GM18502 (cell line): ENCODE data around the gene KIAA0513.

Experiments used
- ATAC-seq: cut with Tn5 transposase; IDR thresholded peaks from one replicate; pipeline ENCODE4 v1.9.1; 2021; ENCODE audit warnings: mild to moderate bottlenecking; ENCODE audit not compliant: unreplicated experiment, poor library complexity

KIAA0513 gene

DNA sequence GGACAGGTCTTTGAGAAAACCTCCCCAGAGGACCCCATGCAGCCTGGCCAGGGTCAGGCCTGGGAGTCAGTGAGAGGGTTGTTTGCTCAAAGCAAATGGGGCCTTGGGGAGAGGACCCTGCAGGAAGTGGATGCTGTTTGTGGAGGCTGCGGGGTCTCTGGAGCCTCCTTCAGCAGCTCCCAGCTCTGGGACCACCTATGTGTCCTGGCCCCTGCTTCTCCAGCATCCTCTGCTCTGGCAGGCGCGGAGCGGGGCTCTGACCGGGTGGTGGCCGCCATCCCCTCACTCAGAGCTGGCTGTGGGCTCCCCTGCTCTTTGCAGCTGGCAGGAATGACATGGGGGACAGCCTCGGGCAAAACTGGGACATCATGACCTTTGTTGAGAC is 114.5 kb downstream of the KIAA0513 start:
- ATAC-seq, result no peak

DNA sequence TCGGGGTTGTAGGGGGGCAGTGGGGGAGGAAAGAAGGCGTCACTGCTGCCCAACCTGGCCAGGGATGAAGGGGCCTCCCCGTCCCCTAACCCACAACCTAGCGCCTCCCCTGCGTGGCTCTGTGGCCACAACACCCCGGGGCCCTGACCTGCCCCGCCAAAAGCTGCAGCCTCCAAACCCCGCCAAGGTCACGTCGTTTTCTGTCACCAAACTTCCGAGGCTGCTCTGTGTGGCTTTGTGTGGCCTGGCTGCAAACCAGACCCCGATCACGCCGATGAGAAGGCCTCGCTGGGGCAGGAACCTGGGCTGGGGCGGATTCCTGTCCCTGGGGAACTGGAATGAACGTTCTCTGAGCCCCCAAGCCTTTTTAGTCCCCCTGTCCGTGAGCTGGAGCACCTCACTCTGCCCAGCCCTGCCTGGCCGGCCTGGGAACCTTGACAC is 115.2 kb downstream of the KIAA0513 start:
- no peak for ATAC-seq
